IPS DF 6.9 (cell line): ENCODE measurements around the gene CAPZB.

Experiments used
- DNase-seq: peaks from one replicate; pipeline ENCODE4 v3.0.0-alpha.2; 2013; ENCODE audit warnings: low read depth, low spot score
- H3K27ac ChIP-seq: one replicate; pipeline ENCODE4 v1.5.1; 2013; ENCODE audit warnings: low read length, control low read depth
- H3K27me3 ChIP-seq: 2 replicates; pipeline ENCODE4 v1.6.1; 2013; ENCODE audit warnings: mild to moderate bottlenecking, low read length; ENCODE audit not compliant: control insufficient read depth, insufficient read depth
- H3K36me3 ChIP-seq: 2 replicates; pipeline ENCODE4 v1.6.1; 2013; ENCODE audit warnings: low read length; ENCODE audit not compliant: control insufficient read depth, insufficient read depth
- H3K4me1 ChIP-seq: 2 replicates; pipeline ENCODE4 v1.6.1; 2013; ENCODE audit warnings: low read length; ENCODE audit not compliant: control insufficient read depth, insufficient read depth
- H3K4me3 ChIP-seq: 2 replicates; pipeline ENCODE4 v1.5.1; 2013; ENCODE audit warnings: mild to moderate bottlenecking, low read length
- H3K9me3 ChIP-seq: 2 replicates; pipeline ENCODE4 v1.6.1; 2013; ENCODE audit warnings: low read length, inconsistent platforms; ENCODE audit not compliant: control insufficient read depth, insufficient read depth
- WGBS: extraction: QIAGEN DNeasy Blood & Tissue Kit; methylation state at CpG from one replicate; pipeline ENCODE4 v1.1.7; 2013; ENCODE audit warnings: mixed read lengths, missing lambda C conversion rate; ENCODE audit not compliant: insufficient read length, insufficient coverage; 5-methylcytosine and 5-hydroxymethylcytosine counted together

CAPZB gene

GRCh38 chr1:19368050-19368449 is 117.3 kb downstream of the CAPZB start:
- H3K27me3 ChIP-seq: no peaks in the 10 kb centered on the region
- H3K27ac ChIP-seq: no peak overlapping the region
- no peak for DNase-seq
- H3K4me3 ChIP-seq: no peak overlapping the region
- no peaks in the 10 kb centered on the region for H3K4me1 ChIP-seq
- no CpG with 5 or more reads among the region's 5 CpGs for WGBS
- no peaks in the 10 kb centered on the region for H3K36me3 ChIP-seq
- no peaks in the 10 kb centered on the region for H3K9me3 ChIP-seq

GRCh38 chr1:19367584-19368041 is 117.7 kb downstream of the CAPZB start:
- H3K4me3 ChIP-seq: no peak overlapping the region
- H3K36me3 ChIP-seq: no peaks in the 10 kb centered on the region
- no peak for DNase-seq
- no peaks in the 10 kb centered on the region for H3K9me3 ChIP-seq
- WGBS: no CpG with 5 or more reads among the region's 13 CpGs
- H3K4me1 ChIP-seq: no peaks in the 10 kb centered on the region
- H3K27me3 ChIP-seq: no peaks in the 10 kb centered on the region
- no peak overlapping the region for H3K27ac ChIP-seq

- no CpG with 5 or more reads among the region's 18 CpGs for WGBS
- no peaks in the 10 kb centered on the region for H3K9me3 ChIP-seq
Measured at GRCh38 chr1:19366599-19367536, 118.5 kb downstream of the CAPZB start.

GRCh38 chr1:19365721-19366120 is 119.6 kb downstream of the CAPZB start:
- Histone ChIP-seq H3K9me3 (no peaks in the 10 kb centered on the region), H3K36me3 (no peaks in the 10 kb centered on the region), H3K27me3 (no peaks in the 10 kb centered on the region), H3K4me1 (no peaks in the 10 kb centered on the region), H3K4me3 (no peak overlapping the region), H3K27ac (no peak overlapping the region)
- no CpG with 5 or more reads among the region's 10 CpGs for WGBS
- DNase-seq: no peak

More at GRCh38 chr1:19366599-19367536, 118.5 kb downstream of the CAPZB start:
- DNase-seq: no peak
- Histone ChIP-seq H3K36me3 (no peaks in the 10 kb centered on the region), H3K27me3 (no peaks in the 10 kb centered on the region), H3K4me1 (no peaks in the 10 kb centered on the region), H3K4me3 (no peak overlapping the region), H3K27ac (no peak overlapping the region)

GRCh38 chr1:19363536-19364152 is 121.7 kb downstream of the CAPZB start:
- no CpG with 5 or more reads among the region's 8 CpGs for WGBS
- no peak for DNase-seq
- Histone ChIP-seq H3K27ac (no peak overlapping the region), H3K27me3 (no peaks in the 10 kb centered on the region), H3K4me1 (no peaks in the 10 kb centered on the region), H3K36me3 (no peaks in the 10 kb centered on the region; the same call in 1 of the 2 replicates), H3K4me3 (no peak overlapping the region), H3K9me3 (no peaks in the 10 kb centered on the region)

GRCh38 chr1:19361611-19362147 is 123.7 kb downstream of the CAPZB start:
- Histone ChIP-seq H3K9me3 (no peaks in the 10 kb centered on the region), H3K4me1 (no peaks in the 10 kb centered on the region), H3K4me3 (no peak overlapping the region), H3K36me3 (no peaks in the 10 kb centered on the region; the same call in 1 of the 2 replicates), H3K27me3 (no peaks in the 10 kb centered on the region), H3K27ac (no peak overlapping the region)
- no CpG with 5 or more reads among the region's 8 CpGs for WGBS
- DNase-seq: no peak

GRCh38 chr1:19360843-19361610 is 124.3 kb downstream of the CAPZB start:
- DNase-seq: no peak
- peaks cover 4% of the 10 kb centered on the region for H3K36me3 ChIP-seq
- H3K27me3 ChIP-seq: no peaks in the 10 kb centered on the region
- H3K27ac ChIP-seq: no peak overlapping the region
- WGBS: no CpG with 5 or more reads among the region's 18 CpGs
- H3K9me3 ChIP-seq: no peaks in the 10 kb centered on the region
- no peaks in the 10 kb centered on the region for H3K4me1 ChIP-seq
- H3K4me3 ChIP-seq: no peak overlapping the region

- Histone ChIP-seq H3K9me3 (no peaks in the 10 kb centered on the region), H3K27me3 (no peaks in the 10 kb centered on the region), H3K27ac (no peak overlapping the region), H3K4me3 (no peak overlapping the region), H3K36me3 (peaks cover 6% of the 10 kb centered on the region), H3K4me1 (no peaks in the 10 kb centered on the region)
- WGBS: no CpG with 5 or more reads among the region's 11 CpGs
- no peak for DNase-seq
Measured at GRCh38 chr1:19360432-19360831, 124.9 kb downstream of the CAPZB start.

GRCh38 chr1:19360016-19360415 is 125.3 kb downstream of the CAPZB start:
- H3K27ac ChIP-seq: no peak overlapping the region
- no peaks in the 10 kb centered on the region for H3K9me3 ChIP-seq
- H3K4me1 ChIP-seq: no peaks in the 10 kb centered on the region
- H3K4me3 ChIP-seq: no peak overlapping the region
- peaks cover 6% of the 10 kb centered on the region for H3K36me3 ChIP-seq
- no CpG with 5 or more reads among the region's 6 CpGs for WGBS
- DNase-seq: no peak
- H3K27me3 ChIP-seq: no peaks in the 10 kb centered on the region

GRCh38 chr1:19359357-19359756 is 126.0 kb downstream of the CAPZB start:
- H3K4me3 ChIP-seq: no peak overlapping the region
- H3K27me3 ChIP-seq: no peaks in the 10 kb centered on the region
- peaks cover 6% of the 10 kb centered on the region for H3K36me3 ChIP-seq
- no peak for DNase-seq
- WGBS: no CpG with 5 or more reads among the region's 11 CpGs
- no peak overlapping the region for H3K27ac ChIP-seq
- H3K9me3 ChIP-seq: no peaks in the 10 kb centered on the region
- H3K4me1 ChIP-seq: peaks cover 2% of the 10 kb centered on the region
